Mammary epithelial cell (primary cell): Measurements from ENCODE around the gene PCDHB15.

ENCODE experiments used
- EZH2 ChIP-seq: IDR thresholded peaks from 2 replicates; pipeline ENCODE4 v1.6.1; 2012; ENCODE audit warnings: low read length, inconsistent platforms, borderline replicate concordance
- TF ChIP-seq, protein P1 (sequence below), 2 donors: IDR thresholded peaks in 1 of 2; conservative IDR thresholded peaks in 1 of 2; 2 replicates each; pipeline ENCODE4 v1.5.1; 2011 to 2012; ENCODE audit warnings: inconsistent platforms in 2 of 2, low read length in 2 of 2, mild to moderate bottlenecking in 2 of 2, control low read depth in 1 of 2, low read depth in 1 of 2; ENCODE audit not compliant: insufficient read depth in 1 of 2; ENCODE audit errors: extremely low read depth in 1 of 2

DNA sequence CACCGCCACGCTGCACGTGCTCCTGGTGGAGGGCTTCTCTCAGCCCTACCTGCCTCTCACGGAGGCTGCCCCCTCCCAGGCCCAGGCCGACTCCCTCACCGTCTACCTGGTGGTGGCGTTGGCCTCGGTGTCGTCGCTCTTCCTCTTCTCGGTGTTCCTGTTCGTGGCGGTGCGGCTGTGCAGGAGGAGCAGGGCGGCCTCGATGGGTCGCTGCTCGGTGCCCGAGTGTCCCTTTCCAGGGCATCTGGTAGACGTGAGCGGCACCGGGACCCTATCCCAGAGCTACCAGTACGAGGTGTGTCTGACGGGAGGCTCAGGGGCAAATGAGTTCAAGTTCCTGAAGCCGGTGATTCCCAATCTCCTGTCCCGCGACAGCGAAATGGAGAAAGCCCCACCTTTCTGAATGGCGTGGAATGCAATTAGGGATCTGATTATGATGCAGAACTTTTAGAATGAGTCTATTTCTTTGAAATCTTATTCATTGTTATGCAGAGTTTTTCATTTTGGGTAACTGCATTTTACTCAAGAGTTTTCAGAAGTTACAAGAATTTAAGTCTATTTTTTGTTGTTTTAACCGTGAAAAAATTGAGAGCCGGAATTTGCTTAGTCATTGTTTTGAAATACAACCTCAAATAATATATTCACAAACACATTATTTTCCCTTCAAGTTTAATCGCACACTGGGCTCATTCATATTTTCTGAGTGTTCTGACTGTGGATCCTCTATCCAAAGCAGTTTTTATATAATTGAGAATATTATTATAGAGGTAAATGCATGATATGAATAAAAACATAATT is 8.5 kb upstream of the PCDHB15 start:
- TF ChIP-seq, protein P1, sequence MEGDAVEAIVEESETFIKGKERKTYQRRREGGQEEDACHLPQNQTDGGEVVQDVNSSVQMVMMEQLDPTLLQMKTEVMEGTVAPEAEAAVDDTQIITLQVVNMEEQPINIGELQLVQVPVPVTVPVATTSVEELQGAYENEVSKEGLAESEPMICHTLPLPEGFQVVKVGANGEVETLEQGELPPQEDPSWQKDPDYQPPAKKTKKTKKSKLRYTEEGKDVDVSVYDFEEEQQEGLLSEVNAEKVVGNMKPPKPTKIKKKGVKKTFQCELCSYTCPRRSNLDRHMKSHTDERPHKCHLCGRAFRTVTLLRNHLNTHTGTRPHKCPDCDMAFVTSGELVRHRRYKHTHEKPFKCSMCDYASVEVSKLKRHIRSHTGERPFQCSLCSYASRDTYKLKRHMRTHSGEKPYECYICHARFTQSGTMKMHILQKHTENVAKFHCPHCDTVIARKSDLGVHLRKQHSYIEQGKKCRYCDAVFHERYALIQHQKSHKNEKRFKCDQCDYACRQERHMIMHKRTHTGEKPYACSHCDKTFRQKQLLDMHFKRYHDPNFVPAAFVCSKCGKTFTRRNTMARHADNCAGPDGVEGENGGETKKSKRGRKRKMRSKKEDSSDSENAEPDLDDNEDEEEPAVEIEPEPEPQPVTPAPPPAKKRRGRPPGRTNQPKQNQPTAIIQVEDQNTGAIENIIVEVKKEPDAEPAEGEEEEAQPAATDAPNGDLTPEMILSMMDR (conservative IDR thresholded peaks at IDR 0.05 in 1 of 2, IDR thresholded peaks at IDR 0.05 in 1 of 2; ENCODE audit: extremely low read depth in 1 of 2, insufficient read depth in 1 of 2, low read depth in 1 of 2, low read length in 2 of 2), result no peak
- TF ChIP-seq EZH2, result no peak
